AG04450 (cell line): ENCODE data around the gene SLC30A7. TPM values are rescaled to one million over a fixed set of nuclear protein-coding genes. Genes with fewer than 3 reads are reported as not detected.

Experiments
- CTCF ChIA-PET: fragments of 300-600, 350-600 bp; formaldehyde crosslinking; extraction: SDS; loops from one replicate; lab custom pipeline; 2022; ENCODE audit warnings: antibody characterized with exemption, inconsistent platforms; lab: Charles Lee
- POLR2A ChIA-PET: fragments of 350-600 bp; formaldehyde crosslinking; extraction: SDS; loops from one replicate; lab custom pipeline; 2021; ENCODE audit warnings: antibody characterized with exemption, inconsistent platforms; lab: Yijun Ruan, JAX
- DNase-seq: peaks from one replicate; pipeline ENCODE4 v3.0.0-alpha.2; 2011; ENCODE audit warnings: low read depth, low spot score
- H3K27ac ChIP-seq: one replicate; pipeline ENCODE4 v1.5.1; 2012; ENCODE audit warnings: low read depth, low read length, control low read depth
- H3K27me3 ChIP-seq: one replicate; pipeline ENCODE4 v1.6.0; 2012; ENCODE audit warnings: low read length; ENCODE audit not compliant: control insufficient read depth, insufficient read depth
- H3K4me3 ChIP-seq: 2 replicates; pipeline ENCODE4 v1.5.1; 2011; ENCODE audit warnings: mild to moderate bottlenecking, low read depth, low read length, control low read depth
- H3K9me3 ChIP-seq: 2 replicates; pipeline ENCODE4 v1.5.1; 2012; ENCODE audit warnings: low read length; ENCODE audit not compliant: control insufficient read depth, insufficient read depth
- polyA plus RNA-seq: library from polyadenylated mRNA; depleted of rRNA; stranded (reverse); fragments of >200 nt; gene quantifications from 2 replicates; pipeline ENCODE4 v1.2.3, GENCODE V29; 2011
- TF ChIP-seq, protein P1 (sequence below): IDR thresholded peaks from 2 replicates; pipeline ENCODE4 v1.5.1; 2011; ENCODE audit warnings: low read depth, low read length, control low read depth, inconsistent platforms

SLC30A7 gene
- polyA plus RNA-seq, 1 experiment: 15.1 TPM

DNA sequence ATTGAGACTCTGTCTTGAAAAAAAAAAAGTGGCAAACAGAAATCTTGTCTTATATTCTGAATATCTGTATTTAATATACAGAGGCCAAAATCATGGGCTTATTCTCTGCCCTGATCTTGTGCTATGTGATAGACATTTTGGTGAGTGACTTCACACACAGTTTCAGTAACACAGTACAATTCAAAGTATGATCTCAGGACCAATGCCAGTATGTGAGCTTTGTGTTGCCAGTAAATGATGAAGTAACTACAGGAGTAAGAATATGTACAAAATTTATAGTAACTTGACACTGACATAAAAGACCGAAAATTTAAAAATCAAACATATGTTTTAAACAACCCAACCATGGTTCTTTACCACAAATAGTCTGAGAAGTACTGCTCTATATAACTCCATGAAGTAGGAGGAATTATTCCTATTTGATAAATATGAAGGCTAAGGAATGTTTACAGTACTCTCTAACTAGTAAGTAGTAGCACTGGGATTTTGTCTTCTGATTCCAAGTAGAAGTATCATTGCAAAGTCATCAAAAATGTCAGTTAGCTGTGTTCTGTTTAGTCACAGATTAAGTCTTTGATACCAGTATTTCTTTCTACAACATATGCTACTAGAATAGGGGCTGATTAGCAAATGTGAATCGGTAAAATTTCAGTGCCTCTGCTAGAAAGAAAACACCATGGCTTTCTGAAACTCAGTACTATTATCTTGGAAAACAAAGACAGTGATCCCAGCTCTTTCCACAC, 104.4 kb downstream of the SLC30A7 start:
- Histone ChIP-seq H3K27me3 (no peaks in the 10 kb centered on the region), H3K9me3 (no peaks in the 10 kb centered on the region), H3K27ac (no peak overlapping the region), H3K4me3 (no peak overlapping the region)
- CTCF ChIA-PET: interaction anchor here (1.6 kb wide), 1 partner anchor 239 kb away, joined by 8 read pairs; no protein-coding TSS in a partner anchor
- POLR2A ChIA-PET: interaction anchor here (0.6 kb wide), 1 partner anchor 289 kb away, joined by 3 read pairs; no protein-coding TSS in a partner anchor
- no peak for DNase-seq
- TF ChIP-seq, protein P1, sequence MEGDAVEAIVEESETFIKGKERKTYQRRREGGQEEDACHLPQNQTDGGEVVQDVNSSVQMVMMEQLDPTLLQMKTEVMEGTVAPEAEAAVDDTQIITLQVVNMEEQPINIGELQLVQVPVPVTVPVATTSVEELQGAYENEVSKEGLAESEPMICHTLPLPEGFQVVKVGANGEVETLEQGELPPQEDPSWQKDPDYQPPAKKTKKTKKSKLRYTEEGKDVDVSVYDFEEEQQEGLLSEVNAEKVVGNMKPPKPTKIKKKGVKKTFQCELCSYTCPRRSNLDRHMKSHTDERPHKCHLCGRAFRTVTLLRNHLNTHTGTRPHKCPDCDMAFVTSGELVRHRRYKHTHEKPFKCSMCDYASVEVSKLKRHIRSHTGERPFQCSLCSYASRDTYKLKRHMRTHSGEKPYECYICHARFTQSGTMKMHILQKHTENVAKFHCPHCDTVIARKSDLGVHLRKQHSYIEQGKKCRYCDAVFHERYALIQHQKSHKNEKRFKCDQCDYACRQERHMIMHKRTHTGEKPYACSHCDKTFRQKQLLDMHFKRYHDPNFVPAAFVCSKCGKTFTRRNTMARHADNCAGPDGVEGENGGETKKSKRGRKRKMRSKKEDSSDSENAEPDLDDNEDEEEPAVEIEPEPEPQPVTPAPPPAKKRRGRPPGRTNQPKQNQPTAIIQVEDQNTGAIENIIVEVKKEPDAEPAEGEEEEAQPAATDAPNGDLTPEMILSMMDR: no peak

DNA sequence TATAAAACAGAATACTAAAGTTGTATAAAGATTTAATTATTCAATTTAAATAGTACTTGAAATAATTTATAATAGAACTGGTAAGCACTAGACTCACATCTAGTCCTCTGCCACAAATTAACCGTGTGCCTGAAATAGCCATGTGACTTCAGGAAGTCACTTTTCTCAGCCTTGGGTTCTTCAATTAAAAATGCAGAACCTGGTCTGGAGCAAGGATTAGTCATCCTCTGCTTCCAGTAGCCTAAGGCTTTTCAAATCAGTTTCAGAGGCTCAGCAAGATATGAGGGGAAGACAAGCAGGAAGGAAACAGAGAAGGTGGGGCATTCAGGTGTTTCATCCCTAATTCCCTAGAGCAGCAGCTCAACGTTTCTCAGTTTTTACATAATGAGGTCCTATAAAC, 106.7 kb downstream of the SLC30A7 start:
- ChIA-PET CTCF (interaction anchor here (1.7 to 2.6 kb wide), 2 partner anchors 236 to 286 kb away, joined by 7 to 9 read pairs; no protein-coding TSS in a partner anchor), POLR2A (interaction anchor here (0.5 kb wide), 1 partner anchor 11 kb away, joined by 3 read pairs; no protein-coding TSS in a partner anchor)
- DNase-seq: no peak
- no peak overlapping the region for H3K27ac ChIP-seq
- H3K27me3 ChIP-seq: no peaks in the 10 kb centered on the region
- no peaks in the 10 kb centered on the region for H3K9me3 ChIP-seq
- TF ChIP-seq, protein P1: no peak
- H3K4me3 ChIP-seq: no peak overlapping the region

DNA sequence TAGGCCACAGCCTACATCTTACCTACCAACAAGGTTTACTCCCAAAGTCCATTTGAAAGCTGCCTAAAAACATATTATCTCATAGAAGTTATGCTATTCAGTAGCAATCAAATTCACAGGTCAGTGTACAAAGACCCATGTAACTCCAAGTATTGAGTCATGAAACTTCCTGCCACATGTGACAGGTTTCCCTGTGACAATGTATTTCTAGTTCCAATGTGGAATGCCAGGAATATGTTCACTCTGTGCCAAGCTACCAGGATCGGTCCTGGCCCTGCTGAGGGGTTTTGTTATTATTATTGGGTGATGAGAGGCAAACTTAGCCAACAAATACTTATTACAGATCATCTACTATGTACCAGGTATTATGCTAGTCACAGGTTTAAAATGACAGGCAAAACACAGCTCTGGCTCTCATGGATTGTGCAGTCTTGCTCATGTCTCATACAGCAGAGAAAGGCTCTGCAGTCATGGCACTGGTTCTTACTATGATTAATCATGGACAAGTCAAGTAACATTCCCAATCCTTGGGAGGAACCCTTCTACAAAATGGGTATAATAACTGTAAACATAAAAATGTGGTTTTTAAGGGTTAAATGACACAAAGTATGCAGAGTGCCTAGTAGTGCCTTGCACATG, 107.2 kb downstream of the SLC30A7 start:
- Histone ChIP-seq H3K27me3 (no peaks in the 10 kb centered on the region), H3K4me3 (no peak overlapping the region), H3K9me3 (no peaks in the 10 kb centered on the region), H3K27ac (no peak overlapping the region)
- TF ChIP-seq, protein P1: no peak
- ChIA-PET POLR2A (no interaction called here), CTCF (interaction anchor here (1.7 to 2.6 kb wide), 2 partner anchors 236 to 285 kb away, joined by 7 to 9 read pairs; no protein-coding TSS in a partner anchor)
- no peak for DNase-seq

DNA sequence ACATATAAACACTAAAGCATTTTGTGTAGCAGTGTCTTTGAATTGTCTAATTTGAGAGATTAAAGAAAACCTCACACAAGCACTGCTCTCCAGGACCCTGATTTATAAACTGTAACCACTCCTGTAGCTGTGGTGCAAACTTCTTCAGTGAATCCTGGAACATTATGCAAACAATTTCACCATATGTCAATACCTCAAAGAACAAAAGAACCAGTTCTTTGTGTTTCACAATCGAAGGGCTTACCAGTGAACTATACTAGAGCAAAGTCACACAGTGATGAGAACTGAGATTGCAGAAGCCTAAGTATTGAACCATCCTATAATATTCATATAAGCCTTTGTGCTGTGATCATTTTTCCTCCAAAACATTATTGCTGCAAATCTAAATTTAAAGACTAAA, 108.2 kb downstream of the SLC30A7 start:
- Histone ChIP-seq H3K4me3 (no peak overlapping the region), H3K27ac (no peak overlapping the region), H3K9me3 (no peaks in the 10 kb centered on the region), H3K27me3 (no peaks in the 10 kb centered on the region)
- POLR2A ChIA-PET: no interaction called here
- DNase-seq: no peak
- TF ChIP-seq, protein P1: no peak
- CTCF ChIA-PET: interaction anchor here (0.6 to 2.6 kb wide), 2 partner anchors 82 to 284 kb away, joined by 5 to 9 read pairs; no protein-coding TSS in a partner anchor
